Inflammatory macrophage treated with lipopolysaccharide for 4 hours (primary cell): Measurements from ENCODE around the gene HSPB7.
"Not testable (repeated sequence)": the region's sequence is repeated elsewhere in the genome, so short reads cannot be mapped to it uniquely, and the experiment has no call there.

Experiments
- DNase-seq: peaks from one replicate; pipeline ENCODE4 v3.0.0-alpha.2; 2020

HSPB7 gene

GRCh38 chr1:16005597-16005996, 12.2 kb downstream of the HSPB7 start:
- no peak for DNase-seq

GRCh38 chr1:16001274-16001673, 16.6 kb downstream of the HSPB7 start:
- not testable (repeated sequence) for DNase-seq

- no peak for DNase-seq
Measured at GRCh38 chr1:15998929-15999328, 18.9 kb downstream of the HSPB7 start.

GRCh38 chr1:15997637-15998280, 20.1 kb downstream of the HSPB7 start:
- no peak for DNase-seq

GRCh38 chr1:15997076-15997585, 20.7 kb downstream of the HSPB7 start:
- DNase-seq, result no peak

- peak; percentile 76 for DNase-seq
Measured at GRCh38 chr1:15994590-15995351, 23.1 kb downstream of the HSPB7 start.

GRCh38 chr1:15994081-15994480, 23.8 kb downstream of the HSPB7 start:
- no peak for DNase-seq

GRCh38 chr1:15993666-15994065, 24.2 kb downstream of the HSPB7 start:
- no peak for DNase-seq

- no peak for DNase-seq
Measured at GRCh38 chr1:15992582-15993500, 25.0 kb downstream of the HSPB7 start.

GRCh38 chr1:15992187-15992553, 25.7 kb downstream of the HSPB7 start:
- no peak for DNase-seq

- DNase-seq, result no peak
Measured at GRCh38 chr1:15991427-15992186, 26.2 kb downstream of the HSPB7 start.

- no peak for DNase-seq
Measured at GRCh38 chr1:15989776-15990175, 28.1 kb downstream of the HSPB7 start.

GRCh38 chr1:15988856-15989736, 28.7 kb downstream of the HSPB7 start:
- no peak for DNase-seq

- peak; percentile 65 for DNase-seq
Measured at GRCh38 chr1:15985611-15986297, 32.1 kb downstream of the HSPB7 start.

- no peak for DNase-seq
Measured at GRCh38 chr1:15983275-15983674, 34.6 kb downstream of the HSPB7 start.

- DNase-seq, result no peak
Measured at GRCh38 chr1:15981679-15982078, 36.2 kb downstream of the HSPB7 start.

- not testable (repeated sequence) for DNase-seq
Measured at GRCh38 chr1:15977947-15978346, 39.9 kb downstream of the HSPB7 start.

- DNase-seq, result peak; percentile 97
Measured at GRCh38 chr1:15975805-15976680, 41.8 kb downstream of the HSPB7 start, which contains the start of gene ZBTB17. Gene ZBTB17, minus strand, starts transcription at chr1:15976101. Its CDS starts 27,606 bp downstream, at chr1:15948495.

GRCh38 chr1:15975358-15975804, 42.5 kb downstream of the HSPB7 start:
- peak; percentile 84 for DNase-seq
